ENCODE measurements around the gene VWA8.

Gene VWA8

GRCh38 chr13:41816057-41816456 lies 144.9 kb downstream of the VWA8 start:
- H3K9me3 ChIP-seq (ENCODE audit: control insufficient read depth, insufficient read depth, low read length) = no peaks in the 10 kb centered on the region
- H3K4me1 ChIP-seq (ENCODE audit: control insufficient read depth, low read length) = peaks cover 27% of the 10 kb centered on the region
- no peaks in the 10 kb centered on the region for H4K20me1 ChIP-seq (ENCODE audit: control insufficient read depth, insufficient read depth, low read depth, low read length)
- H3K4me3 ChIP-seq (ENCODE audit: low read length) = no peak overlapping the region
- no peak for TF ChIP-seq EZH2phosphoT487 (IDR thresholded peaks at IDR 0.05; ENCODE audit: borderline replicate concordance, low read length)
- TF ChIP-seq, protein P1, sequence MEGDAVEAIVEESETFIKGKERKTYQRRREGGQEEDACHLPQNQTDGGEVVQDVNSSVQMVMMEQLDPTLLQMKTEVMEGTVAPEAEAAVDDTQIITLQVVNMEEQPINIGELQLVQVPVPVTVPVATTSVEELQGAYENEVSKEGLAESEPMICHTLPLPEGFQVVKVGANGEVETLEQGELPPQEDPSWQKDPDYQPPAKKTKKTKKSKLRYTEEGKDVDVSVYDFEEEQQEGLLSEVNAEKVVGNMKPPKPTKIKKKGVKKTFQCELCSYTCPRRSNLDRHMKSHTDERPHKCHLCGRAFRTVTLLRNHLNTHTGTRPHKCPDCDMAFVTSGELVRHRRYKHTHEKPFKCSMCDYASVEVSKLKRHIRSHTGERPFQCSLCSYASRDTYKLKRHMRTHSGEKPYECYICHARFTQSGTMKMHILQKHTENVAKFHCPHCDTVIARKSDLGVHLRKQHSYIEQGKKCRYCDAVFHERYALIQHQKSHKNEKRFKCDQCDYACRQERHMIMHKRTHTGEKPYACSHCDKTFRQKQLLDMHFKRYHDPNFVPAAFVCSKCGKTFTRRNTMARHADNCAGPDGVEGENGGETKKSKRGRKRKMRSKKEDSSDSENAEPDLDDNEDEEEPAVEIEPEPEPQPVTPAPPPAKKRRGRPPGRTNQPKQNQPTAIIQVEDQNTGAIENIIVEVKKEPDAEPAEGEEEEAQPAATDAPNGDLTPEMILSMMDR (IDR thresholded peaks at IDR 0.05; ENCODE audit: low read depth, low read length, poor library complexity, severe bottlenecking) = no peak
- H3K79me2 ChIP-seq (ENCODE audit: control insufficient read depth, low read length) = no peaks in the 10 kb centered on the region
- peaks cover 11% of the 10 kb centered on the region for H3K36me3 ChIP-seq (ENCODE audit: control insufficient read depth, low read length)
- no peaks in the 10 kb centered on the region for H3K9me2 ChIP-seq (replicated peaks; ENCODE audit: control insufficient read depth, low read length)
- H3F3A ChIP-seq (ENCODE audit: control insufficient read depth, insufficient read depth) = no peaks in the 10 kb centered on the region
- no peak overlapping the region for H3K4me2 ChIP-seq (ENCODE audit: low read length)
- no peak overlapping the region for H3K27ac ChIP-seq (ENCODE audit: low read depth, low read length)
- H3K27me3 ChIP-seq (ENCODE audit: control insufficient read depth, low read length) = no peaks in the 10 kb centered on the region

- no peak for TF ChIP-seq EZH2phosphoT487 (IDR thresholded peaks at IDR 0.05; ENCODE audit: borderline replicate concordance, low read length)
- TF ChIP-seq, protein P1 (IDR thresholded peaks at IDR 0.05; ENCODE audit: low read depth, low read length, poor library complexity, severe bottlenecking) = no peak
- no peaks in the 10 kb centered on the region for H4K20me1 ChIP-seq (ENCODE audit: control insufficient read depth, insufficient read depth, low read depth, low read length)
- peaks cover 36% of the 10 kb centered on the region for H3K4me1 ChIP-seq (ENCODE audit: control insufficient read depth, low read length)
- H3K9me2 ChIP-seq (replicated peaks; ENCODE audit: control insufficient read depth, low read length) = no peaks in the 10 kb centered on the region
- H3K4me2 ChIP-seq (ENCODE audit: low read length) = no peak overlapping the region
- H3K27me3 ChIP-seq (ENCODE audit: control insufficient read depth, low read length) = no peaks in the 10 kb centered on the region
- peaks cover 21% of the 10 kb centered on the region for H3K36me3 ChIP-seq (ENCODE audit: control insufficient read depth, low read length)
- no peaks in the 10 kb centered on the region for H3K9me3 ChIP-seq (ENCODE audit: control insufficient read depth, insufficient read depth, low read length)
- H3K27ac ChIP-seq (ENCODE audit: low read depth, low read length) = no peak overlapping the region
- H3K79me2 ChIP-seq (ENCODE audit: control insufficient read depth, low read length) = no peaks in the 10 kb centered on the region
- no peaks in the 10 kb centered on the region for H3F3A ChIP-seq (ENCODE audit: control insufficient read depth, insufficient read depth)
- no peak overlapping the region for H3K4me3 ChIP-seq (ENCODE audit: low read length)
These were observed 147.5 kb downstream of the VWA8 start for GRCh38 chr13:41813426-41813825.

DNA sequence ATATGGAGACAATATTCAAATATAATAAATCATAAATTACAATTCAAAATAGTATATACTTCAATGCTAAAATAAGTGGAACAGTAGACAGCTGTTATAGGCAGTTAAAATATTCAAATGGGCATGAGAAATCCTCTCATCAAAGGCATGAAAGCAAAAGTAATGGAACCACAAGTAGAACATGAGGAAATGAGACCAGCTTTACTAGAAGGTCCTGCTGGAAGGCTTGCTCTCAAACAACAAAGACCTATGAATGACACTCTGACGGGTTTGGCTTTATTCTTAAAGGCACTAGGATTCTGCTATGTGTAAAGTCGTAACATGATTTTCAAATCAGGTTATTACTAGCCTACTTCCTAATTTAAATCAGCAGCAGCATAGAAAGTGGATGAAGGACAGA lies 148.1 kb downstream of the VWA8 start:
- H3K4me2 ChIP-seq (ENCODE audit: low read length) = peak overlapping the region; percentile 57; the same call in 1 of the 2 replicates
- peaks cover 36% of the 10 kb centered on the region for H3K4me1 ChIP-seq (ENCODE audit: control insufficient read depth, low read length)
- no peaks in the 10 kb centered on the region for H3F3A ChIP-seq (ENCODE audit: control insufficient read depth, insufficient read depth)
- no peaks in the 10 kb centered on the region for H3K9me2 ChIP-seq (replicated peaks; ENCODE audit: control insufficient read depth, low read length)
- no peak for TF ChIP-seq EZH2phosphoT487 (IDR thresholded peaks at IDR 0.05; ENCODE audit: borderline replicate concordance, low read length)
- TF ChIP-seq, protein P1 (IDR thresholded peaks at IDR 0.05; ENCODE audit: low read depth, low read length, poor library complexity, severe bottlenecking) = no peak
- no peaks in the 10 kb centered on the region for H3K27me3 ChIP-seq (ENCODE audit: control insufficient read depth, low read length)
- H4K20me1 ChIP-seq (ENCODE audit: control insufficient read depth, insufficient read depth, low read depth, low read length) = no peaks in the 10 kb centered on the region
- H3K27ac ChIP-seq (ENCODE audit: low read depth, low read length) = no peak overlapping the region
- H3K79me2 ChIP-seq (ENCODE audit: control insufficient read depth, low read length) = no peaks in the 10 kb centered on the region
- no peak overlapping the region for H3K4me3 ChIP-seq (ENCODE audit: low read length)
- peaks cover 23% of the 10 kb centered on the region for H3K36me3 ChIP-seq (ENCODE audit: control insufficient read depth, low read length)
- H3K9me3 ChIP-seq (ENCODE audit: control insufficient read depth, insufficient read depth, low read length) = no peaks in the 10 kb centered on the region
